ENCODE data around the gene CAPN8. TPM values are rescaled to one million over a fixed set of nuclear protein-coding genes. Genes with fewer than 3 reads are reported as not detected.

The CAPN8 gene
- total RNA-seq, 2 experiments from 2014 or later: 0.27 to 0.34 TPM

GRCh38 chr1:223669003-223669795, 3.7 kb upstream of the CAPN8 start:
- ChIA-PET POLR2A (no interaction called here), CTCF (no interaction called here)
- DNase-seq: no peak
- Histone ChIP-seq H3K4me3 (ENCODE audit: low read length) (no peak overlapping the region), H3K9me3 (ENCODE audit: control insufficient read depth in 1 of 2, insufficient read depth in 1 of 2, low read length in 2 of 2) (peaks cover 4 to 5% of the 10 kb centered on the region in 2 experiments), H3K27ac (ENCODE audit: low read depth in 1 of 2, low read length in 2 of 2) (no peak overlapping the region), H3K4me1 (ENCODE audit: insufficient read depth, low read length) (no peaks in the 10 kb centered on the region), H3K36me3 (ENCODE audit: insufficient read depth, low read length) (no peaks in the 10 kb centered on the region), H3K27me3 (ENCODE audit: control insufficient read depth in 1 of 2, insufficient read depth in 2 of 2, low read length in 2 of 2) (no peaks in the 10 kb centered on the region)
- Mint-ChIP-seq H3K4me3 (no peak overlapping the region), H3K4me1 (ENCODE audit: low read depth) (no peaks in the 10 kb centered on the region), H3K36me3 (ENCODE audit: low read depth) (no peaks in the 10 kb centered on the region), H3K27ac (no peak overlapping the region), H3K27me3 (peaks cover 5% of the 10 kb centered on the region), H3K9me3 (peaks cover 2% of the 10 kb centered on the region)
- TF ChIP-seq, protein P1, sequence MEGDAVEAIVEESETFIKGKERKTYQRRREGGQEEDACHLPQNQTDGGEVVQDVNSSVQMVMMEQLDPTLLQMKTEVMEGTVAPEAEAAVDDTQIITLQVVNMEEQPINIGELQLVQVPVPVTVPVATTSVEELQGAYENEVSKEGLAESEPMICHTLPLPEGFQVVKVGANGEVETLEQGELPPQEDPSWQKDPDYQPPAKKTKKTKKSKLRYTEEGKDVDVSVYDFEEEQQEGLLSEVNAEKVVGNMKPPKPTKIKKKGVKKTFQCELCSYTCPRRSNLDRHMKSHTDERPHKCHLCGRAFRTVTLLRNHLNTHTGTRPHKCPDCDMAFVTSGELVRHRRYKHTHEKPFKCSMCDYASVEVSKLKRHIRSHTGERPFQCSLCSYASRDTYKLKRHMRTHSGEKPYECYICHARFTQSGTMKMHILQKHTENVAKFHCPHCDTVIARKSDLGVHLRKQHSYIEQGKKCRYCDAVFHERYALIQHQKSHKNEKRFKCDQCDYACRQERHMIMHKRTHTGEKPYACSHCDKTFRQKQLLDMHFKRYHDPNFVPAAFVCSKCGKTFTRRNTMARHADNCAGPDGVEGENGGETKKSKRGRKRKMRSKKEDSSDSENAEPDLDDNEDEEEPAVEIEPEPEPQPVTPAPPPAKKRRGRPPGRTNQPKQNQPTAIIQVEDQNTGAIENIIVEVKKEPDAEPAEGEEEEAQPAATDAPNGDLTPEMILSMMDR (IDR thresholded peaks at IDR 0.05): no peak
- no peak for ATAC-seq (ENCODE audit: poor library complexity)
- intact Hi-C loops (cut with DNase I, micrococcal nuclease): no loop called here

DNA sequence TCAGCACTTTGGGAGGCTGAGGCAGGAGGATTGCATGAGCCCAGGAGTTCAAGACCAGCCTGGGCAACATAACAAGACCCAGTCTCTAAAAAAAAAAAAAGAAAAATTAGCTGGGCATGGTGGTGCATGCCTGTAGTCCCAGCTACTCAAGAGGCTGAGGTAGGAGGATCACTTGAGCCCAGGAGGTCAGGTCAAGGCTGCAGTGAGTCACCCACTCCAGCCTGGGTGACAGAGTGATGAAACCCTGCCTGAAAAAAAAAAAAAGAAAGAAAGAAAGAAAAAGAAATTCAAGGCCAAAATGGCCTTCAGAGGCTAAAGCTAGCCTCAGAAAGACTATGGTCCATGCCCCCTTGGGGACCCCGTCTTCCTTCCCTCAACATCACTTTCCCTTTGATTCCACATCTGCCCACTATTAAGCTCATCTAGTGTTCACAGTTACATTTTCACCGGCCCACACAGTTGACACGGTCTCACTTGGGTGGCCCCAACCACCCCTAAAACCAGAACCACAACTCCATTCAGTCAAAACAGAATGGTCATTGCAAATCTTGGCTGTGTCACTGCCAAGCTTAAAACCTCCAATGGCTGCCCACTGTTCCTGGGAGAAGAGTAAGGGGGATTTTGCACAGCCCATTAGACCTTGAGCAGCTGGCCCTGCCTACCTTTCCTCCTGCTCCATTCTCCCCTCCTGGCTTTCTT, 2.1 kb upstream of the CAPN8 start:
- no peak overlapping the region for H3K27ac ChIP-seq (ENCODE audit: low read depth in 1 of 2, low read length in 2 of 2)
- H3K4me3 Mint-ChIP-seq: no peak overlapping the region
- no peaks in the 10 kb centered on the region for H3K4me1 ChIP-seq (ENCODE audit: insufficient read depth, low read length)
- intact Hi-C loops (cut with DNase I, micrococcal nuclease): no loop called here
- ATAC-seq (ENCODE audit: poor library complexity): no peak
- TF ChIP-seq, protein P1 (IDR thresholded peaks at IDR 0.05): no peak
- H3K36me3 ChIP-seq (ENCODE audit: insufficient read depth, low read length): no peaks in the 10 kb centered on the region
- H3K4me1 Mint-ChIP-seq (ENCODE audit: low read depth): no peaks in the 10 kb centered on the region
- no peak for DNase-seq
- POLR2A ChIA-PET: no interaction called here
- peaks cover 5% of the 10 kb centered on the region for H3K27me3 Mint-ChIP-seq
- H3K36me3 Mint-ChIP-seq (ENCODE audit: low read depth): no peaks in the 10 kb centered on the region
- H3K27me3 ChIP-seq (ENCODE audit: control insufficient read depth in 1 of 2, insufficient read depth in 2 of 2, low read length in 2 of 2): no peaks in the 10 kb centered on the region
- H3K9me3 ChIP-seq (ENCODE audit: control insufficient read depth in 1 of 2, insufficient read depth in 1 of 2, low read length in 2 of 2): no peaks in the 10 kb centered on the region
- no peak overlapping the region for H3K27ac Mint-ChIP-seq
- CTCF ChIA-PET: no interaction called here
- H3K9me3 Mint-ChIP-seq: no peaks in the 10 kb centered on the region
- H3K4me3 ChIP-seq (ENCODE audit: low read length): no peak overlapping the region

DNA sequence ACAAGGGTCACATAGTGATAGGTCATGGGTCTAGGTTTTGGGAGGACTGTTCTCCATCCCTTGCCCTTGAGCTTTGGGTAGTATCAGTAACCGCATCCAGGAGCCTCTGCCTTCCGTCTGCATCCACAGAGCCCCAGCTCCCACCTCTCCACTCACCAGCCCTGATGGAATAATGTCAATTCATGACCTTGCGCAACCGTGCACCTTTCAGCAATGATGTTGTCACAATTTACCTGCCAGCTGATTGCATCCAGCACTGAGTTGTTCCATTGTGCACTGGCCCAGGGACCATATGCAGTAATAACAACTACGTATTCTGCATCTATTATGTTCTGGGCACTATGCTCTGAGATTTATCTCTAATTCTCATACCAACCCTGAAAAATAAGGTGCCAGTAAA, 1.4 kb downstream of the CAPN8 start:
- intact Hi-C loops (cut with DNase I, micrococcal nuclease): no loop called here
- ChIA-PET POLR2A (no interaction called here), CTCF (interaction anchor here (0.6 kb wide), 1 partner anchor 527 kb away, joined by 4 read pairs; no protein-coding TSS in a partner anchor)
- TF ChIP-seq, protein P1 (IDR thresholded peaks at IDR 0.05): no peak
- Mint-ChIP-seq H3K36me3 (ENCODE audit: low read depth) (no peaks in the 10 kb centered on the region), H3K4me1 (ENCODE audit: low read depth) (no peaks in the 10 kb centered on the region), H3K27ac (no peak overlapping the region), H3K9me3 (no peaks in the 10 kb centered on the region), H3K27me3 (no peaks in the 10 kb centered on the region), H3K4me3 (no peak overlapping the region)
- Histone ChIP-seq H3K4me3 (ENCODE audit: low read length) (no peak overlapping the region), H3K4me1 (ENCODE audit: insufficient read depth, low read length) (no peaks in the 10 kb centered on the region), H3K27me3 (ENCODE audit: control insufficient read depth in 1 of 2, insufficient read depth in 2 of 2, low read length in 2 of 2) (no peaks in the 10 kb centered on the region), H3K27ac (ENCODE audit: low read depth in 1 of 2, low read length in 2 of 2) (no peak overlapping the region), H3K36me3 (ENCODE audit: insufficient read depth, low read length) (no peaks in the 10 kb centered on the region), H3K9me3 (ENCODE audit: control insufficient read depth in 1 of 2, insufficient read depth in 1 of 2, low read length in 2 of 2) (no peaks in the 10 kb centered on the region)
- no peak for ATAC-seq (ENCODE audit: poor library complexity)
- no peak for DNase-seq

Measured in CD4-positive, alpha-beta T cell (primary cell).